Activated T-helper 2 cell treated with anti-CD3 and anti-CD28 coated beads, Interferon-gamma antibody, Interleukin-2, Interleukin-4, amounts not matched to agents 10 μg/mL and 5 μg/mL and 100 μg/mL, durations not matched to agents 14 hours and 24 hours and 36 hours (primary cell): ENCODE measurements around the gene HHIPL2. TPM values are rescaled to one million over a fixed set of nuclear protein-coding genes. Genes with fewer than 3 reads are reported as not detected.
"Not testable (repeated sequence)": the region's sequence is repeated elsewhere in the genome, so short reads cannot be mapped to it uniquely, and the experiment has no call there.

ENCODE experiments used
- DNase-seq: peaks from one replicate; pipeline ENCODE4 v3.0.0; 2021; ENCODE audit warnings: low spot score
- H3K27ac Mint-ChIP-seq: one replicate; pipeline ENCODE4 v1.8.0; 2021; ENCODE audit warnings: mixed read lengths
- H3K27me3 Mint-ChIP-seq: one replicate; pipeline ENCODE4 v1.8.0; 2021; ENCODE audit warnings: low read depth, mixed read lengths
- H3K36me3 Mint-ChIP-seq: one replicate; pipeline ENCODE4 v1.8.0; 2021; ENCODE audit warnings: low read depth, mixed read lengths
- H3K4me1 Mint-ChIP-seq: one replicate; pipeline ENCODE4 v1.8.0; 2021; ENCODE audit warnings: low read depth, mixed read lengths
- H3K4me3 Mint-ChIP-seq: one replicate; pipeline ENCODE4 v1.8.0; 2021; ENCODE audit warnings: low read depth, mild to moderate bottlenecking, moderate library complexity, mixed read lengths
- H3K9me3 Mint-ChIP-seq: one replicate; pipeline ENCODE4 v1.8.0; 2021; ENCODE audit warnings: mixed read lengths
- intact Hi-C: fragments of 100-400 bp; cut with micrococcal nuclease; formaldehyde crosslinking; loops from one replicate; pipeline ENCODE4 v1.15.1; 2023
- total RNA-seq: library from RNA; stranded (reverse); gene quantifications from 2 replicates; pipeline ENCODE4 v1.2.3, GENCODE V29; 2022

Gene HHIPL2
- total RNA-seq, 1 donor from 2014 or later: 0.21 TPM

GRCh38 chr1:222529916-222530315 lies 18.0 kb downstream of the HHIPL2 start:
- Mint-ChIP-seq H3K36me3 (no peaks in the 10 kb centered on the region), H3K9me3 (no peaks in the 10 kb centered on the region), H3K27ac (no peak overlapping the region), H3K4me1 (no peaks in the 10 kb centered on the region), H3K4me3 (no peak overlapping the region), H3K27me3 (peaks cover 15% of the 10 kb centered on the region)
- no peak for DNase-seq
- intact Hi-C loops: no loop called here

- Mint-ChIP-seq H3K27me3 (peaks cover 15% of the 10 kb centered on the region), H3K4me1 (no peaks in the 10 kb centered on the region), H3K9me3 (no peaks in the 10 kb centered on the region), H3K27ac (no peak overlapping the region), H3K36me3 (no peaks in the 10 kb centered on the region), H3K4me3 (no peak overlapping the region)
- intact Hi-C loops: no loop called here
- DNase-seq: no peak
Observed at GRCh38 chr1:222529181-222529580, 18.7 kb downstream of the HHIPL2 start.

DNA sequence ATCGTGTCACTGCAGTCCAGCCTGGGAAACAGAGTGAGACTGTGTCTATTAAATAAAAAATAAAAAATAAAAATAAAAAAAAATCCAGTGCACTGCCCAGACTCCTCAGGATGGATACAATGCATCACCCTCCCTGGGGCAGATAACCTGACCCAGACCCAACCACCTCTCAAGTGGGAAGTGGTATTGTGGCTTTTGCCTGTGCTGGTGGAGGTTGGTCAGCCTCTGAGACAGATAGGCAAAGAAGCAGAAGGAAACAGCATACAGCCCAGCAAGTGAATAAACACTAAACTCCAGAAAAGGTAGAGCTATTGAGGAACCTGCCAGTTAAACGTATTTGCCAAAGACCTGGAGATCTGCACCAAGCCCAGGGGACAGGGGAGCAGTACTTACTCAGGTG lies 22.0 kb downstream of the HHIPL2 start:
- Mint-ChIP-seq H3K9me3 (no peaks in the 10 kb centered on the region), H3K4me1 (no peaks in the 10 kb centered on the region), H3K4me3 (no peak overlapping the region), H3K27ac (no peak overlapping the region), H3K27me3 (peaks cover 9% of the 10 kb centered on the region), H3K36me3 (no peaks in the 10 kb centered on the region)
- intact Hi-C loops: no loop called here
- no peak for DNase-seq

DNA sequence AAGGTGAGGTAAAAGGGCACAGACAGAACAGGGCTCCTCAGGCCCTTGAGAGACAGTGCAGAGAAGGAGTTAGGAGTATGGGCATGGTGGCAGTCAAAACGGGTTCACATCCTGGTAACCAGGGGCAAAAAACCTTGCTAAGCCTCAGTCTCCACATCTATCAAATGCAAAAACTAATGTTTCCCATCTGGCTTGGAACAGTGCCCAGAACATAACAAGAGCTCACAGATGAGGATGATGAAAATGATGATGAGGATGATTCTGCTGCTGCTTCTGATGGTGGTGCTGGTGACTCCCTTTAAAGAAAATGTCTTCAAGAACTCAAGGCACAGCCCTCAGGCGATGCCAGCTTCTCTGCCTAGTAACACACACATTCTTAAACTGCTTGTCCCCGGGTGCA lies 24.1 kb downstream of the HHIPL2 start:
- intact Hi-C loops: no loop called here
- no peaks in the 10 kb centered on the region for H3K9me3 Mint-ChIP-seq
- H3K36me3 Mint-ChIP-seq: no peaks in the 10 kb centered on the region
- no peak overlapping the region for H3K27ac Mint-ChIP-seq
- no peak overlapping the region for H3K4me3 Mint-ChIP-seq
- peaks cover 8% of the 10 kb centered on the region for H3K27me3 Mint-ChIP-seq
- no peak for DNase-seq
- no peaks in the 10 kb centered on the region for H3K4me1 Mint-ChIP-seq

DNA sequence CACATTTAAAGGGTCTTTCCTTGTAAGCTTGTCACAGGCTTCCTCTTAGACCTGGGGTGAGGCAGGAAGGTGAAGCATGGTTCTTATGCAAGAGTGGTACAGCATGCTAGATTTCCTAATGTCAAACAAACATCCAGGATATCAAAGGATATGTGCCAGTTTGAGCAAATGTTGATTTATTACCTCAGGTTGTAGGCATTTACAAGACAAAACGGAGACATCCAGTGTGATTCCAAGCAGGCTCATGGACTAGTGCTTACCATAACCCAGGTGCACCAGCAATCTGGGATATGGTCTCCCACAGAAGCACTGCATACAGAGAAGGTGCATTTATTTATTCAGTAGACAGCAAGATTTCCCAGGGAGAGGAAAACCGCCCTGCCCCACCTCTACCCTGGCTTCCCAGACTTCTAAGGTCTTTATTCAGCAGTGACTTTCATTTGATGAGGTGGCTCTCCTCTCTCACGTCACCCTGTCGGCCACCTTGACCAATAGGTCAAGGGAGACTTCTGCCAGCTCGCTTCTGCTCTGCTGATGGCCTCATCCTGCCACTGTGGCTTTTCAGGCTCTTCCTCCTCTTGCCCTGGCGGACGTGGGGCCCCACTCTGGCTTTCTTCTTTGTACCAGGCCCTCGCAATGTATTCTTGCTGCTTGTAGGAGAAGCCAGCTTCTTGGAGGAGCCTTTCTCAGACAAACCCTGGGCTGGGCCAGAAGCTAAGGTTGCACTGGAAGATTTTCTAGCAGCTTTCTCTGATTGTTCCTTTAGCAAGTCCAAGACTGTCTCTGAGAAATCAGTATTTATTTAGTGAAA lies 25.6 kb downstream of the HHIPL2 start:
- no peaks in the 10 kb centered on the region for H3K4me1 Mint-ChIP-seq
- no peaks in the 10 kb centered on the region for H3K9me3 Mint-ChIP-seq
- no peak overlapping the region for H3K27ac Mint-ChIP-seq
- intact Hi-C loops: no loop called here
- no peak for DNase-seq
- no peak overlapping the region for H3K4me3 Mint-ChIP-seq
- H3K36me3 Mint-ChIP-seq: no peaks in the 10 kb centered on the region
- H3K27me3 Mint-ChIP-seq: peaks cover 8% of the 10 kb centered on the region

DNA sequence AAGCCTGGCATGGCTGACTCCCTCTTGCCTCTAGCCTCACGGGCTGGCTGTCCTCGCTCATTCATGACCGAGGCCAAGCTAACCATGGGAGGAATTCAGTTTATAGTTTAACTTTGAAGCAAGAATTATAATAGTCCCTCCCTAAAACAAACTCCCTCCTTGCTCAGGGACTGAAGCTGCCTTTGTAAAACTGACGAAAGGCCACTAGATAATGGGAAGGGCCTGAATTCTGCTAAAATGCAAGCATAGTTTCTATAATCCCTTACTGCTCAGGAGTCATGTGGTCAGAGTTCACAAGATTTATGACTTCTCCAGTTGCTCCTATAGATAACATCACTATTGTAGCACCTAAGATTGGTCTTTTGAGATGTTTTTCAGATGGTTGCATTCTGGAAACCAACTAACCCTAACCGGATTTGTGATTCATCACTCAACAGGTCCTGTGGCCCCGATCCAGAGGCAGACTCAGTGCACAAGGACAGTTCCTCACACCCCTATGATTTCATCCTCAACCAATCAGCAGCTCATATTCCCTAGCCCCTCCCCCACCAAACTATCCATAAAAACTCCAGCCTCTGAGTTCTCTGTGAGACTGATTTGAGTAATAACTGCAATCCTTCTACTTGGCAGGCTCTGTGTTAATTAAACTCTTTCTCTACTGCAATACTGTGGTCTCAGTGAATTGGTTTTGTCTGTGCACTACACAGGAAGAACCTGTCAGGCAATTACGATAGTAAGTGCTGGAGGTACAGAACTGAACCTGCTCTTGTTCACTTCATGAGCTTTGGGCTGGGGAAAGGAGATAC lies 26.4 kb downstream of the HHIPL2 start:
- Mint-ChIP-seq H3K36me3 (no peaks in the 10 kb centered on the region), H3K4me3 (no peak overlapping the region), H3K9me3 (no peaks in the 10 kb centered on the region), H3K27ac (no peak overlapping the region), H3K27me3 (peaks cover 8% of the 10 kb centered on the region), H3K4me1 (no peaks in the 10 kb centered on the region)
- intact Hi-C loops: no loop called here
- DNase-seq: no peak

- H3K27me3 Mint-ChIP-seq, intact Hi-C loops, H3K27ac Mint-ChIP-seq, H3K9me3 Mint-ChIP-seq, H3K36me3 Mint-ChIP-seq, H3K4me3 Mint-ChIP-seq, H3K4me1 Mint-ChIP-seq, DNase-seq: not testable (repeated sequence)
Observed at GRCh38 chr1:222489496-222489895, 58.4 kb downstream of the HHIPL2 start.

- H3K4me1 Mint-ChIP-seq, H3K27me3 Mint-ChIP-seq, intact Hi-C loops, H3K27ac Mint-ChIP-seq, H3K4me3 Mint-ChIP-seq, H3K36me3 Mint-ChIP-seq, H3K9me3 Mint-ChIP-seq, DNase-seq: not testable (repeated sequence)
Observed at GRCh38 chr1:222487774-222488173, 60.1 kb downstream of the HHIPL2 start.

- DNase-seq, H3K9me3 Mint-ChIP-seq, H3K36me3 Mint-ChIP-seq, H3K27me3 Mint-ChIP-seq, intact Hi-C loops, H3K27ac Mint-ChIP-seq, H3K4me3 Mint-ChIP-seq, H3K4me1 Mint-ChIP-seq: not testable (repeated sequence)
Observed at GRCh38 chr1:222484005-222484404, 63.9 kb downstream of the HHIPL2 start.

DNA sequence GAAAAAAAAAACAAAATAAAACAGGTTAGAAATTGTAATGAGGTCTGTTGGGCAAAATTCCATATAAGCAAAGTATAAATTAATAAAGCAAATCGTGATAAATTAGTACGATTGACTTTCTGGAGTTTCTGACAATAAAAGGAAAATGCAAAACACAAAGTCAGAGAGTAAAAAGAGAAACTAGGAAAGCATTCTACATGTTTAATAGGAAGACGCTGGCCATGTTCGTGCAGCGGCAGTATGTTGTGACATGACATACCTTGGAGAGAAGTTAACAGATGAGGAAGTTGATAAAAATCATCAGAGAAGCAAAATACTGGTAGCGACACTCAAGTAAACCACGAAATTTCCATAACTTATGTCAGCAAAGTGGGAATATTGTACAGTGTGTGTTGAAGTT lies 68.3 kb downstream of the HHIPL2 start:
- H3K4me1 Mint-ChIP-seq, H3K27ac Mint-ChIP-seq, H3K4me3 Mint-ChIP-seq: not testable (repeated sequence)

GRCh38 chr1:222476436-222476835 lies 71.5 kb downstream of the HHIPL2 start:
- H3K27ac Mint-ChIP-seq, H3K27me3 Mint-ChIP-seq, H3K4me3 Mint-ChIP-seq, DNase-seq, H3K9me3 Mint-ChIP-seq, intact Hi-C loops, H3K4me1 Mint-ChIP-seq, H3K36me3 Mint-ChIP-seq: not testable (repeated sequence)

More for the DNA sequence above, 68.3 kb downstream of the HHIPL2 start:
- intact Hi-C loops, H3K27me3 Mint-ChIP-seq, H3K9me3 Mint-ChIP-seq, H3K36me3 Mint-ChIP-seq, DNase-seq: not testable (repeated sequence)

GRCh38 chr1:222473717-222474116 lies 74.2 kb downstream of the HHIPL2 start:
- H3K4me3 Mint-ChIP-seq, DNase-seq, H3K27ac Mint-ChIP-seq, H3K36me3 Mint-ChIP-seq, H3K4me1 Mint-ChIP-seq, H3K27me3 Mint-ChIP-seq, intact Hi-C loops, H3K9me3 Mint-ChIP-seq: not testable (repeated sequence)

GRCh38 chr1:222472776-222473540 lies 74.9 kb downstream of the HHIPL2 start:
- H3K36me3 Mint-ChIP-seq, DNase-seq, H3K4me3 Mint-ChIP-seq, H3K4me1 Mint-ChIP-seq, intact Hi-C loops, H3K9me3 Mint-ChIP-seq, H3K27ac Mint-ChIP-seq, H3K27me3 Mint-ChIP-seq: not testable (repeated sequence)
